HG03520 (cell line): ENCODE results near the gene WDR90.

ENCODE experiments used
- ATAC-seq: cut with Tn5 transposase; IDR thresholded peaks from one replicate; pipeline ENCODE4 v1.9.1; 2021; ENCODE audit warnings: mild to moderate bottlenecking, moderate library complexity; ENCODE audit not compliant: unreplicated experiment

WDR90 gene

GRCh38 chr16:674214-674881 lies 25.2 kb downstream of the WDR90 start:
- no peak for ATAC-seq

GRCh38 chr16:674968-675883 lies 26.1 kb downstream of the WDR90 start, which contains the start of gene RHBDL1:
Gene RHBDL1 (plus strand): TSS chr16:675671. CDS start chr16:675791, 120 bp downstream.
- ATAC-seq, result no peak

- ATAC-seq, result no peak
These were observed 26.9 kb downstream of the WDR90 start for GRCh38 chr16:675884-676564.

GRCh38 chr16:676565-676902 lies 27.4 kb downstream of the WDR90 start:
- no peak for ATAC-seq

- ATAC-seq, result no peak
These were observed 27.7 kb downstream of the WDR90 start for GRCh38 chr16:676913-677312.

GRCh38 chr16:677316-678190 lies 28.4 kb downstream of the WDR90 start:
- ATAC-seq, result no peak

GRCh38 chr16:678209-678857 lies 29.2 kb downstream of the WDR90 start:
- ATAC-seq, result no peak

GRCh38 chr16:678858-679813 lies 30.0 kb downstream of the WDR90 start:
- ATAC-seq, result no peak

GRCh38 chr16:679814-680624 lies 30.9 kb downstream of the WDR90 start, which contains the start of gene STUB1:
Gene STUB1 (plus strand): TSS chr16:680410. CDS start chr16:680526, 116 bp downstream.
- peak; percentile 38 for ATAC-seq

GRCh38 chr16:680625-680945 lies 31.4 kb downstream of the WDR90 start:
- no peak for ATAC-seq

- ATAC-seq, result no peak
These were observed 32.0 kb downstream of the WDR90 start for GRCh38 chr16:680967-681745.

- ATAC-seq, result no peak
These were observed 32.7 kb downstream of the WDR90 start for GRCh38 chr16:681746-682427.

GRCh38 chr16:682493-683395 lies 33.6 kb downstream of the WDR90 start:
- no peak for ATAC-seq

- no peak for ATAC-seq
These were observed 34.4 kb downstream of the WDR90 start for GRCh38 chr16:683396-684070.

GRCh38 chr16:684071-684794 lies 35.1 kb downstream of the WDR90 start, which contains the start of gene JMJD8:
Gene JMJD8 (minus strand): TSS chr16:684334. CDS start chr16:684319, 15 bp downstream.
- ATAC-seq, result peak; percentile 69
